HepG2 (cell line): Measurements from ENCODE around the gene PA2G4. TPM values are rescaled to one million over a fixed set of nuclear protein-coding genes. Genes with fewer than 3 reads are reported as not detected.

Source experiments
- ARNTL ChIP-seq: sonication (generic); formaldehyde crosslinking; IDR thresholded peaks from 2 replicates; pipeline ENCODE4 v1.4.0; 2020; ENCODE audit warnings: mild to moderate bottlenecking, missing genetic modification reagents
- DR1 ChIP-seq: sonication (generic); formaldehyde crosslinking; IDR thresholded peaks from 2 replicates; pipeline ENCODE4 v1.8.0; 2021; ENCODE audit warnings: mild to moderate bottlenecking, missing genetic modification reagents, inconsistent platforms
- FOSL1 ChIP-seq: sonication (generic); formaldehyde crosslinking; IDR thresholded peaks from 2 replicates; pipeline ENCODE4 v1.9.0; 2021; ENCODE audit warnings: missing genetic modification reagents, borderline replicate concordance
- HOXA3 ChIP-seq: sonication (generic); formaldehyde crosslinking; IDR thresholded peaks from 2 replicates; pipeline ENCODE4 v1.5.0; 2020; ENCODE audit warnings: missing genetic modification reagents
- HOXA9 ChIP-seq: sonication (generic); formaldehyde crosslinking; IDR thresholded peaks from 2 replicates; pipeline ENCODE4 v1.8.1; 2022; ENCODE audit warnings: missing genetic modification reagents, mild to moderate bottlenecking, moderate library complexity, borderline replicate concordance
- RBM22 ChIP-seq: fragments of 200-400 bp; formaldehyde crosslinking; optimal IDR thresholded peaks from 2 replicates; pipeline ENCODE3; 2017; ENCODE audit warnings: mild to moderate bottlenecking, low read length, moderate library complexity
- RXRB ChIP-seq: IDR thresholded peaks from 2 replicates; pipeline ENCODE4 v1.6.1; 2016; ENCODE audit warnings: borderline replicate concordance, missing genetic modification reagents, missing compliant biosample characterization
- SSRP1 ChIP-seq: IDR thresholded peaks from 2 replicates; pipeline ENCODE4 v1.6.1; 2016; ENCODE audit warnings: control low read depth
- ZBTB21 ChIP-seq: sonication (generic); formaldehyde crosslinking; IDR thresholded peaks from 2 replicates; pipeline ENCODE4 v1.4.0; 2020; ENCODE audit warnings: missing genetic modification reagents
- ZBTB38 ChIP-seq: sonication (generic); formaldehyde crosslinking; IDR thresholded peaks from 2 replicates; pipeline ENCODE4 v1.5.1; 2020; ENCODE audit warnings: mild to moderate bottlenecking, missing genetic modification reagents
- ZFP62 ChIP-seq: sonication (generic); formaldehyde crosslinking; IDR thresholded peaks from 2 replicates; pipeline ENCODE4 v1.4.0; 2020; ENCODE audit warnings: missing genetic modification reagents
- ZNF354B ChIP-seq: sonication (generic); formaldehyde crosslinking; IDR thresholded peaks from 2 replicates; pipeline ENCODE4 v1.8.0; 2022; ENCODE audit warnings: mild to moderate bottlenecking, missing genetic modification reagents
- polyA plus RNA-seq, 8 experiments: library from polyadenylated mRNA; depleted of rRNA in 3 of 8; stranded (reverse) in 7 of 8; unstranded in 1 of 8; fragments of >200 nt; fragmentation: Illumina TruSeq in 4 of 8; extraction: Trizol in 4 of 8; gene quantifications; 2 replicates each; pipeline versions ENCODE4 v1.2.1 to v1.2.3, GENCODE V29; 2011 to 2016; ENCODE audit warnings: low read depth in 4 of 8, missing spikeins in 1 of 8, mixed read lengths in 1 of 8; ENCODE audit not compliant: insufficient read depth in 1 of 8
- total RNA-seq, 5 experiments: library from RNA; depleted of rRNA; stranded (reverse); fragments of >200 nt; fragmentation: Illumina TruSeq; extraction: Trizol; gene quantifications; 2 replicates each; pipeline ENCODE4 v1.2.3, GENCODE V29; 2016; ENCODE audit warnings: low read depth in 1 of 5
- TF ChIP-seq, protein P1 (sequence below): sonication (generic); formaldehyde crosslinking; IDR thresholded peaks from 2 replicates; pipeline ENCODE4 v1.9.0; 2022; ENCODE audit warnings: low read depth, missing genetic modification reagents
- TF ChIP-seq, protein P2 (sequence below): sonication (generic); formaldehyde crosslinking; IDR thresholded peaks from 2 replicates; pipeline ENCODE4 v1.4.0; 2020; ENCODE audit warnings: mild to moderate bottlenecking, missing genetic modification reagents
- TF ChIP-seq, protein P3 (sequence below): IDR thresholded peaks from 2 replicates; pipeline ENCODE4 v1.6.1; 2016
- TF ChIP-seq, protein P4 (sequence below), 2 experiments: sonication (generic) in 1 of 2; formaldehyde crosslinking in 1 of 2; IDR thresholded peaks; 2 replicates each; pipeline versions ENCODE4 v1.6.1 to v1.9.0; 2014 to 2022; ENCODE audit warnings: antibody characterized with exemption in 1 of 2, borderline replicate concordance in 1 of 2, inconsistent platforms in 1 of 2, low read depth in 1 of 2, missing genetic modification reagents in 1 of 2
- TF ChIP-seq, protein P5 (sequence below): IDR thresholded peaks from 2 replicates; pipeline ENCODE4 v1.6.1; 2016; ENCODE audit warnings: mild to moderate bottlenecking

Gene PA2G4
- total and polyA plus RNA-seq, 2 of the 13 experiments (the other 11 are each of a cell fraction or from before 2014, with no cell fraction given), result 147 to 240 TPM

DNA sequence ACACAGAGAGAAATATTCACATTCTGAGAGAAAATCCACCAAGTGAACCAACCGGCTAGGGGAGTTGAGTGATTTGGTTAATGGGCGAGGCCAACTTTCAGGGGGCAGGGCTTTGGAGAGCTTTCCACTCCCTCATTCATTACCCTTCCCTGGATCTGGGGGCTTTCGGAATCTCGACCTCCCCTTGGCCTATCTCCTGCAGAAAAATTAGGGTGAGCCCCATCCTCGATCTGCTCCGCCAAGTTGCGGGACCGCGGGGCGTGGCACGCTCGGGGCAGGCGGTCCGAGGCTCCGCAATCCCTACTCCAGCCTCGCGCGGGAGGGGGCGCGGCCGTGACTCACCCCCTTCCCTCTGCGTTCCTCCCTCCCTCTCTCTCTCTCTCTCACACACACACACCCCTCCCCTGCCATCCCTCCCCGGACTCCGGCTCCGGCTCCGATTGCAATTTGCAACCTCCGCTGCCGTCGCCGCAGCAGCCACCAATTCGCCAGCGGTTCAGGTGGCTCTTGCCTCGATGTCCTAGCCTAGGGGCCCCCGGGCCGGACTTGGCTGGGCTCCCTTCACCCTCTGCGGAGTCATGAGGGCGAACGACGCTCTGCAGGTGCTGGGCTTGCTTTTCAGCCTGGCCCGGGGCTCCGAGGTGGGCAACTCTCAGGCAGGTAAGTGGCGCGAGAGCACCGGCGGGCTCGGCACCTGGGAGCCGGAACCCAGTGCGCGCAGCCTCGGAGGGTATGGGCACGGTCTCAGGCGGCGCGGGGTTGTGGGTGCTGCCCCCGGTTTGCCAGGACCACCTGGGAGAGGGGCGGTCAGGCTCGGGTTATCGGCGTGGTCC lies 24.4 kb upstream of the PA2G4 start, which contains the start of gene ERBB3 (continued):
- TF ChIP-seq, protein P1, sequence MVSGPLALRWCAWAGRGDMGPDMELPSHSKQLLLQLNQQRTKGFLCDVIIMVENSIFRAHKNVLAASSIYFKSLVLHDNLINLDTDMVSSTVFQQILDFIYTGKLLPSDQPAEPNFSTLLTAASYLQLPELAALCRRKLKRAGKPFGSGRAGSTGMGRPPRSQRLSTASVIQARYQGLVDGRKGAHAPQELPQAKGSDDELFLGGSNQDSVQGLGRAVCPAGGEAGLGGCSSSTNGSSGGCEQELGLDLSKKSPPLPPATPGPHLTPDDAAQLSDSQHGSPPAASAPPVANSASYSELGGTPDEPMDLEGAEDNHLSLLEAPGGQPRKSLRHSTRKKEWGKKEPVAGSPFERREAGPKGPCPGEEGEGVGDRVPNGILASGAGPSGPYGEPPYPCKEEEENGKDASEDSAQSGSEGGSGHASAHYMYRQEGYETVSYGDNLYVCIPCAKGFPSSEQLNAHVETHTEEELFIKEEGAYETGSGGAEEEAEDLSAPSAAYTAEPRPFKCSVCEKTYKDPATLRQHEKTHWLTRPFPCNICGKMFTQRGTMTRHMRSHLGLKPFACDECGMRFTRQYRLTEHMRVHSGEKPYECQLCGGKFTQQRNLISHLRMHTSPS, result no peak
- TF ChIP-seq RBM22, result no peak
- TF ChIP-seq, protein P2, sequence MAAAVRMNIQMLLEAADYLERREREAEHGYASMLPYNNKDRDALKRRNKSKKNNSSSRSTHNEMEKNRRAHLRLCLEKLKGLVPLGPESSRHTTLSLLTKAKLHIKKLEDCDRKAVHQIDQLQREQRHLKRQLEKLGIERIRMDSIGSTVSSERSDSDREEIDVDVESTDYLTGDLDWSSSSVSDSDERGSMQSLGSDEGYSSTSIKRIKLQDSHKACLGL (CRISPR knock-in tag), result peak; percentile 80
- TF ChIP-seq RXRB (CRISPR knock-in tag), result peak; percentile 56
- TF ChIP-seq, protein P3, sequence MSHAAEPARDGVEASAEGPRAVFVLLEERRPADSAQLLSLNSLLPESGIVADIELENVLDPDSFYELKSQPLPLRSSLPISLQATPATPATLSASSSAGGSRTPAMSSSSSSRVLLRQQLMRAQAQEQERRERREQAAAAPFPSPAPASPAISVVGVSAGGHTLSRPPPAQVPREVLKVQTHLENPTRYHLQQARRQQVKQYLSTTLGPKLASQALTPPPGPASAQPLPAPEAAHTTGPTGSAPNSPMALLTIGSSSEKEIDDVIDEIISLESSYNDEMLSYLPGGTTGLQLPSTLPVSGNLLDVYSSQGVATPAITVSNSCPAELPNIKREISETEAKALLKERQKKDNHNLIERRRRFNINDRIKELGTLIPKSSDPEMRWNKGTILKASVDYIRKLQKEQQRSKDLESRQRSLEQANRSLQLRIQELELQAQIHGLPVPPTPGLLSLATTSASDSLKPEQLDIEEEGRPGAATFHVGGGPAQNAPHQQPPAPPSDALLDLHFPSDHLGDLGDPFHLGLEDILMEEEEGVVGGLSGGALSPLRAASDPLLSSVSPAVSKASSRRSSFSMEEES, result no peak; the same call in 1 of the 2 replicates
- 0 out of 2 replicates have a peak, but pooled peaks have one; percentile 69 for TF ChIP-seq DR1 (CRISPR knock-in tag)
- TF ChIP-seq, protein P4, sequence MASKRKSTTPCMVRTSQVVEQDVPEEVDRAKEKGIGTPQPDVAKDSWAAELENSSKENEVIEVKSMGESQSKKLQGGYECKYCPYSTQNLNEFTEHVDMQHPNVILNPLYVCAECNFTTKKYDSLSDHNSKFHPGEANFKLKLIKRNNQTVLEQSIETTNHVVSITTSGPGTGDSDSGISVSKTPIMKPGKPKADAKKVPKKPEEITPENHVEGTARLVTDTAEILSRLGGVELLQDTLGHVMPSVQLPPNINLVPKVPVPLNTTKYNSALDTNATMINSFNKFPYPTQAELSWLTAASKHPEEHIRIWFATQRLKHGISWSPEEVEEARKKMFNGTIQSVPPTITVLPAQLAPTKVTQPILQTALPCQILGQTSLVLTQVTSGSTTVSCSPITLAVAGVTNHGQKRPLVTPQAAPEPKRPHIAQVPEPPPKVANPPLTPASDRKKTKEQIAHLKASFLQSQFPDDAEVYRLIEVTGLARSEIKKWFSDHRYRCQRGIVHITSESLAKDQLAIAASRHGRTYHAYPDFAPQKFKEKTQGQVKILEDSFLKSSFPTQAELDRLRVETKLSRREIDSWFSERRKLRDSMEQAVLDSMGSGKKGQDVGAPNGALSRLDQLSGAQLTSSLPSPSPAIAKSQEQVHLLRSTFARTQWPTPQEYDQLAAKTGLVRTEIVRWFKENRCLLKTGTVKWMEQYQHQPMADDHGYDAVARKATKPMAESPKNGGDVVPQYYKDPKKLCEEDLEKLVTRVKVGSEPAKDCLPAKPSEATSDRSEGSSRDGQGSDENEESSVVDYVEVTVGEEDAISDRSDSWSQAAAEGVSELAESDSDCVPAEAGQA (IDR thresholded peaks at IDR 0.05; ENCODE audit: low read depth), result 0 out of 2 replicates have a peak, but pooled peaks have one; percentile 46
- TF ChIP-seq, protein P4 (CRISPR knock-in tag; IDR thresholded peaks at IDR 0.05; ENCODE audit: borderline replicate concordance), result peak; percentile 55; the same call in 1 of the 2 replicates
- peak; percentile 62; the same call in 1 of the 2 replicates for TF ChIP-seq HOXA9
- peak; percentile 87 for TF ChIP-seq FOSL1 (CRISPR knock-in tag)
- TF ChIP-seq HOXA3, result peak; percentile 77
- TF ChIP-seq, protein P5, sequence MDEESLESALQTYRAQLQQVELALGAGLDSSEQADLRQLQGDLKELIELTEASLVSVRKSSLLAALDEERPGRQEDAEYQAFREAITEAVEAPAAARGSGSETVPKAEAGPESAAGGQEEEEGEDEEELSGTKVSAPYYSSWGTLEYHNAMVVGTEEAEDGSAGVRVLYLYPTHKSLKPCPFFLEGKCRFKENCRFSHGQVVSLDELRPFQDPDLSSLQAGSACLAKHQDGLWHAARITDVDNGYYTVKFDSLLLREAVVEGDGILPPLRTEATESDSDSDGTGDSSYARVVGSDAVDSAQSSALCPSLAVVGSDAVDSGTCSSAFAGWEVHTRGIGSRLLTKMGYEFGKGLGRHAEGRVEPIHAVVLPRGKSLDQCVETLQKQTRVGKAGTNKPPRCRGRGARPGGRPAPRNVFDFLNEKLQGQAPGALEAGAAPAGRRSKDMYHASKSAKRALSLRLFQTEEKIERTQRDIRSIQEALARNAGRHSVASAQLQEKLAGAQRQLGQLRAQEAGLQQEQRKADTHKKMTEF, result peak; percentile 59; the same call in 1 of the 2 replicates
- 0 out of 2 replicates have a peak, but pooled peaks have one; percentile 20 for TF ChIP-seq ZBTB38 (CRISPR knock-in tag)
- no peak for TF ChIP-seq ZFP62
- TF ChIP-seq ARNTL (CRISPR knock-in tag), result no peak
- TF ChIP-seq SSRP1 (CRISPR knock-in tag), result peak; percentile 86; the same call in 1 of the 2 replicates
- TF ChIP-seq ZBTB21 (CRISPR knock-in tag), result no peak
- peak; percentile 51 for TF ChIP-seq ZNF354B (CRISPR knock-in tag)
